IPS-15b (cell line): ENCODE results near the gene SLC22A14.
A peak's percentile ranks its signal among the peaks of the same experiment; 100 is the strongest.

Source experiments
- H3K27me3 ChIP-seq: one replicate; pipeline ENCODE4 v1.6.1; 2013; ENCODE audit warnings: low read length; ENCODE audit not compliant: control insufficient read depth, insufficient read depth
- H3K36me3 ChIP-seq: one replicate; pipeline ENCODE4 v1.6.1; 2013; ENCODE audit warnings: low read length; ENCODE audit not compliant: control insufficient read depth, insufficient read depth
- H3K4me1 ChIP-seq: one replicate; pipeline ENCODE4 v1.6.1; 2013; ENCODE audit warnings: mild to moderate bottlenecking, low read length; ENCODE audit not compliant: control insufficient read depth, insufficient read depth
- H3K4me3 ChIP-seq: one replicate; pipeline ENCODE4 v1.5.1; 2013; ENCODE audit warnings: low read depth, low read length
- H3K9ac ChIP-seq: one replicate; pipeline ENCODE4 v1.6.1; 2013; ENCODE audit warnings: low read depth, mild to moderate bottlenecking, low read length
- H3K9me3 ChIP-seq: one replicate; pipeline ENCODE4 v1.6.1; 2013; ENCODE audit warnings: mild to moderate bottlenecking, low read length; ENCODE audit not compliant: control insufficient read depth, insufficient read depth

SLC22A14 gene

DNA sequence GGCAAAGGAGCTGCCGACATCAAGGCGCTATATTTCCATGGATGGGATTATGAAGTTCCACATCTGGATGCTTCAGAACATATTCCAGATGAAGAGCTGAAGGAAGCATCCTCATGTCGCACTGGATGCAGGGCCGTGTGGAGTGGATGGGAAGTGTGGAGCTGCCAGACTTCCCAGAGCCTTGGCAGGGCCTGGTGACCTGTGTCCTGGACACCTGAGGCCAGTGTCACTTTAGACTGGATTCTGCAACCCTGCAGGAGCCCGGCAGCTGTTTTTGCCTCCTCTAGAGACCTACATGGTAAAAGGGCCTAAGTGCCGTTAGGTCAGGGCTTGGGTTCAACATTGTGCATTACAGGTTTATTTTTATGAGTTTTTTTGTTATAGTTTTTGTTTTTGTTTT, 53.2 kb downstream of the SLC22A14 start:
- H3K4me1 ChIP-seq, result no peaks in the 10 kb centered on the region
- H3K9ac ChIP-seq, result no peak overlapping the region
- H3K36me3 ChIP-seq, result no peaks in the 10 kb centered on the region
- H3K9me3 ChIP-seq, result no peaks in the 10 kb centered on the region
- H3K4me3 ChIP-seq, result no peak overlapping the region
- H3K27me3 ChIP-seq, result no peaks in the 10 kb centered on the region

DNA sequence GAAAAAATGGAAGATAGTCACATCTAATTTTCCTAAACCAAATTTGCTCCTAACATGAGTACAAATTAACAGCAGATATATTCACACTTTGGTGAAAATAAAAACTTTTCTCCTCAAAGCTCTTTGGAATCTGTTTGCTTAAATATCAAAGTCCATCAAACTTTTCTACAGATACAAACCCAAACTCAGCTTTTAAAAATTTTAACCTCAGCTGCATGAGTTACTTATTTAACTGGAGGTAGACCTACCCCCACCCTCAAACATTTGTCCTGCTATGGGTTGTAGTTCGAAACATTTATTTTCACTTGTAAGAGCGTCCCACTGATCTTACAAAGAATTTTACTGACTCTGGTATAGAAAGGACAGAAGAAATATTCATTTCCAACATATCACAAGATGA, 55.6 kb downstream of the SLC22A14 start:
- Histone ChIP-seq H3K27me3 (no peaks in the 10 kb centered on the region), H3K9ac (no peak overlapping the region)

DNA sequence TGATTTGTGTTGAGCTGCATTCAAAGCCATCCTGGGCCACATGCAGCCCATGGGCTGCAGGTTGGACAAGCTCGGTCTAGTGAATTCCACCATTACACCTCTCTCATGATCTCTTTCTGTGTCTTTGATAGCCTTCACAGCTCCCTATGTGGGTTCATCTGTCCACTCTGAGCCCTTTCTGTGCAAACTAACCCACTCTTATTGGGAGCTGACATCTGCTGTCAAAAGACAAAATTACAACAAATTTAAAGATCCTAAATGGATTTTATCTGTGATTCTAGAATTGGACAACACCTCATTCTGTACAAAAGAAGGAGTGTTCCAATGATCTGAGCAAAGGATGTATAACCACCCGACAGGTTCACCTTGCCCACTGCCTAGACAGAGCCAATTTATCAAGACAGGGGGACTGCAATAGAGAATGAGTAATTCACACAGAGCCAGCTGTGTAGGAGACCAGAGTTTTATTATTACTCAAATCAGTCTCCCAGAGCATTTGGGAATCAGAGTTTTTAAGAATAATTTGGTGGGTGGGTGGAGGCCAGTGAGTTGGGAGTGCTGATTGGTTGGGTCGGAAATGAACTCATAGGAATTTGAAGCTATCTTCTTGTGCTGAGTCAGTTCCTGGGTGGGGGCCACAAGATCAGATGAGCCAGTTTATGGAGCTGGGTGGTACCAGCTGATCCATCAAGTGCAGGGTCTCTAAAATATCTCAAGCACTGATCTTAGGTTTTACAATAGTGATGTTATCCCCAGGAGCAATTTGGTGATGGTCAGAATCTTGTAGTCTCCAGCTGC, 61.9 kb downstream of the SLC22A14 start:
- H3K27me3 ChIP-seq, result peaks cover 10% of the 10 kb centered on the region
- H3K4me3 ChIP-seq, result no peak overlapping the region
- peaks cover under 1% of the 10 kb centered on the region for H3K36me3 ChIP-seq

More for the DNA sequence above, 55.6 kb downstream of the SLC22A14 start:
- no peaks in the 10 kb centered on the region for H3K36me3 ChIP-seq
- H3K4me3 ChIP-seq, result no peak overlapping the region
- no peaks in the 10 kb centered on the region for H3K9me3 ChIP-seq
- H3K4me1 ChIP-seq, result no peaks in the 10 kb centered on the region

DNA sequence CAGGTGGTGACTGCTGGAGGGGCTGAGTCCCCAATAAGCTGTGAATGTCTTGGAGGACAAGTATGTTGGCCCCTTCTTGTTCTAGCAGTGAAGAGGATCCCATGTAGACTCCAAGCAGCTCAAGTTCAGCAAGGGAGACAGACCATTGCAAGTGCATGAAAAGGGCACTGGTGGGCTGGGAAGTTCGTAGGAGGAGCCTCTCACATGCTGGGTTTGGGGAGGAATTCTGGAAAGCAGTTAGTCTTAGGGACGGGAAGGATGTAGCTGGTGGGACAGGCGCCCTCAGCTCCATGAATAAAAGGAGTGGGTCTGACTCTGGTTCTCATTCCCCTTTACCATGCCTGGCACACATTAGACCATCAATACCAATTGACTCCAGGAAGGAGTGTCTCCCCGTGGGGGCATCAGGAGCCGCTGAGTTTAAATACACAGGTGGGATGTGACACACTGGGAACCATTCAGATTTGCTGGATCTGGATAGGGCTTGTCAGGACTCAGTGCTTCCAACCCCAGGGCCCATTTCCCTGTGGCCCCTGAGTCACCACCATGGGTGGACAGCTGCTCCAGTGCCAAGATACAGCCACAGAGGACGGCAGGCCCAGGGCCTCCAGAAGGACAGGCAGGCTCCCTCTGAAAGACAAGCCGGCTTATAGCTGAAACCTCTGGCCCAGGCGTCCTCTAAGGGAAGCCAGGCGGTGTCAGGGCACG, 63.9 kb downstream of the SLC22A14 start:
- Histone ChIP-seq H3K9ac (peak overlapping the region; percentile 54), H3K4me1 (no peaks in the 10 kb centered on the region), H3K36me3 (peaks cover 2% of the 10 kb centered on the region), H3K27me3 (peaks cover 10% of the 10 kb centered on the region), H3K4me3 (peak overlapping the region; percentile 51), H3K9me3 (no peaks in the 10 kb centered on the region)

More for the DNA sequence above, 61.9 kb downstream of the SLC22A14 start:
- Histone ChIP-seq H3K4me1 (no peaks in the 10 kb centered on the region), H3K9me3 (no peaks in the 10 kb centered on the region), H3K9ac (no peak overlapping the region)

DNA sequence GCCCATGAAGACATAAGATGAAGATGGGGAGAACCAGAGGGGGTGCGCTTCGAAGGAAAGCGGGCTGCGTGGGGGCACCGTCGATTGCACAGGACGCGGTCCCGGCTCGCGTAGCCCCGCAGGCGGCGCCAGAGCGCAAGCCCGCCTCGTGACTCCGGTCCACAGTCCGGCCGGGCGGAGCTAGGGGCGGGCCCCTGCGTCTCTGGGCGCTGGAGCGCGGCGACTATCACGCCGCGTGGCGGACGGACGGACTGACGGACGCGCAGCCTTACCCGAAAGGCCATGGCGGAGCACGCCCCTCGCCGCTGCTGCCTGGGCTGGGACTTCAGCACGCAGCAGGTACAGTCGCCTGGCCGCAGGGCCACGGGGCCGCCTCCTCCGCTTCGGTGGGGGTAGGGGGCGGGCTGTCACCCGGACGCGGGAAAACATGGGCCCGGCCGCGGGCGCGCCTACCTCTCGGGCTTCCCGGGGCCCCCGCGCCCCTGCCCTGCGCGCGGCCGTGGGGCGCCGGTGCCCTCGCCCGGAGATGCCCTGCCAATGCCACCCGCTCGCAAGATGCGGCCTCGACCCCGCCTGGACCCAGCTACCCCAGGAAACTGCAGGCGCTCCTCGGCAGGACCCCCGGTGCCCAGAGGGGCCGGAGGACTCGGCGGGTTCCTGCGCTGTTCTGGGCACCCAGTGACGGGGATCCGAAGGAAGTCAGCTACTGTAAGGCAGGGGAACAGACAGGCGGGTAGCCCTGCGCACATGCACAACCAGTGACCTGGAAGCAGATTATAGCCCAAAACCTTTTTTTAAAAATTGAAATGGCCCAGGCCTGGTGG, 64.7 kb downstream of the SLC22A14 start, which contains the start of gene XYLB:
Gene XYLB (plus strand): TSS at position 199 of the 824 bp plus-strand sequence. CDS start 84 bp downstream, at position 283.
- Histone ChIP-seq H3K27me3 (peaks cover 10% of the 10 kb centered on the region), H3K36me3 (peaks cover 2% of the 10 kb centered on the region), H3K9me3 (no peaks in the 10 kb centered on the region), H3K4me3 (peak within 1 kb of the TSS; percentile 51), H3K4me1 (no peaks in the 10 kb centered on the region), H3K9ac (peak within 1 kb of the TSS; percentile 54)

DNA sequence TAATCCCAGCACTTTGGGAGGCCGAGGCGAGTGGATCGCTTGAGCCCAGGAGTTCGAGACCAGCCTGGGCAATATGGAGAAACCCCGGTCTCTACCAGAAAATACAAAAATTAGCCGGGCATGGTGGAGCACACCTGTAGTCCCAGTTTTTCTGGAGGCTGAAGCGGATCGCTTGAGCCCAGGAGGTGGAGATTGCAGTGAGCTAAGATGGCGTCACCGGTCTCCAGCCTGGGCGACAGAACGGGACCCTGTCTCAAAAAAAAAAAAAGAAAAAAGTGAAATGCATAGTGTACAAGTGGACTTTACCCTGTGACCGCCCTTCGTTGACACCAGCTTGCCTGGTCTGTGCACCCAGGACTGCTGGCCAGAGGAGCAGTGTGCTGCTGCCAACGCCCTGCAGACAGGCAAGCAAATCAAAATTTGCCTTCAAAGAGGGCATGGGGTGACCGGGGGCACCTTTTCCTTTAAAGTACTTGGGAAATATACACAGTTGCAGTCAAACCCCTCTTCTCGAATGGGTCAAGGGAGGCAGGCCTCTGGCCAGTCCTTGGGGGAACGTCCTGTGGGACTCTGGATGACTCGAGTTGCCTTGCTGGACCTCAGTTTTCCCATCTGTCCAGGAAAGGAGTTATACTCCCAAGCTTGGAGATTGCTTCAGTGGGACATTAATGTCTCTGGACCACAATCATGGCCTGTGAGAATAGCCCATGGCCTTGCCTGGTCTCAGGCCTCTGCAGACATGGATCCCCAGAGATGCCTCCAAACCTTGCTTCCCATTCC, 65.5 kb downstream of the SLC22A14 start:
- H3K36me3 ChIP-seq, result peaks cover 2% of the 10 kb centered on the region
- H3K9ac ChIP-seq, result no peak overlapping the region
- no peaks in the 10 kb centered on the region for H3K4me1 ChIP-seq
- no peaks in the 10 kb centered on the region for H3K9me3 ChIP-seq
- peaks cover 10% of the 10 kb centered on the region for H3K27me3 ChIP-seq
- peak overlapping the region; percentile 51 for H3K4me3 ChIP-seq

DNA sequence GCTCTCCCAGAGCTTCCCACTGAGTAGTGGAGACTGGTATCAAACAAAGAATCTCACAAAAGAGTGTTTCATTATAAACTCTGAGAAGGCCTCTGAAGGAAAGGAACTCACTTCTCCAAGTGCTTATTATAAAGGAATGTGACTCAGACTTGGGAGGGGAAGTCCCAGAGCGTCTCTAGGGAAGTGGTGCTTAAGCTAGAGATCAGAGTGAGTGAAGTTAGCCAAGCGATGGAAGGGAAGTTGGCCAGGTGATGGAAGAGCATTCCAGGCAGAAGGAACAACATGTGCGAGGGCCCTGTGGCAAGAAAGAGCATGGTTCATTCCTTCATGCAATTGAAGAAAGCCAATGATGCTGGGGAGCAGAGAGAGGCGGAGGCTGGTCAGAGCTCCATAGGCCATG, 66.8 kb downstream of the SLC22A14 start:
- H3K9ac ChIP-seq, result no peak overlapping the region
- no peaks in the 10 kb centered on the region for H3K9me3 ChIP-seq
- H3K27me3 ChIP-seq, result peaks cover 10% of the 10 kb centered on the region
- no peaks in the 10 kb centered on the region for H3K4me1 ChIP-seq
- H3K4me3 ChIP-seq, result no peak overlapping the region
- peaks cover 2% of the 10 kb centered on the region for H3K36me3 ChIP-seq

DNA sequence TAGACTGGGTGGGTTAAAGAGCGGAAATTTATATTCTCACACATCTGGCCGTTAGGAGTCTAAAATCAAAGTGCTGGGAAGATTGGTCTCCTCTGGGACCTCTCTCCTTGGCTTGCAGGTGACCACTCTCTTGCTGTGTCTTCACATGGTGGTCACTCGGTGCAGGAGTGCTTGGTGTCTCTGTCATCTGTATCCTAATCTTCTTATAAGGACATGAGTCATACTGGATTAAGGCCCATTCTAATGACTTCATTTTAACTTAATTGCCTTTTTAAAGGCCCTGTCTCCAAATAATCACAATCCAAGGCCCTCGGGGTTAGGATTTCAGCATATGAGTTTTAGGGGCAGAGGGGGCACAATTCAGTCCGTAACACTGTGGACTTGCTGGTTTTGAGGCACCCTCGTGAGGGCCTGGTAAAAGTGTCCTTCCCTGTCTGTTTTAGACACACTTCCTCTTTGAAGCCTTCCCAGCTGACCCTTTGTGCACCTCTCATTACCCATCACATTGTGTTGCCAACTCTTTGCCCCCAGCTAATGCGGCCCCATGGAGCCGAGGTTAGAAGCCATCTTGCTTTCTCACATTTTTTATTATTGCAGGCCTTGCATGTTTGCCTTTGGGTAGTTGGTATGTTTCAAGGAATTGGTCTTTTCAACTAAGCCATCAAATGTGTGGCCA, 67.7 kb downstream of the SLC22A14 start:
- Histone ChIP-seq H3K9ac (no peak overlapping the region), H3K4me3 (no peak overlapping the region), H3K4me1 (no peaks in the 10 kb centered on the region), H3K36me3 (peaks cover 4% of the 10 kb centered on the region), H3K27me3 (peaks cover 10% of the 10 kb centered on the region), H3K9me3 (no peaks in the 10 kb centered on the region)

DNA sequence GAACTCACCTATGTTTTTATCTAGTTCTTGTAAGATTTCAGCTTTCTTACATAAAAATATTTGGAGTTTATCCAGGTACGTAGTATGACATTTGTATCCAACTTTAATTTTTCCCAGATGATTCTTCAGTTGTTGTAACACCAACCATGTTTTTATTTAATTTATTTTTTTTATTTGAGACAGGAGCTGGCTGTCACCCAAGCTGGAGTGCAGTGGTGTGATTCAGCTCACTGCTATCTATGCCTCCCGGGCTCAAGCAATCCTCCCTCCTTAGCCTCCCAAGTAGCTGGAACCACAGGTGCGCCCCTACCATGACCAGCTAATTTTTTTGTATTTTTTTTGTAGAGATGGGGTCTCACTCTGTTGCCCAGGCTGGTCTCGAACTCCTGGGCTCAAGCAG, 71.1 kb downstream of the SLC22A14 start:
- Histone ChIP-seq H3K27me3 (peaks cover under 1% of the 10 kb centered on the region), H3K9me3 (no peaks in the 10 kb centered on the region), H3K4me3 (no peak overlapping the region), H3K9ac (no peak overlapping the region), H3K4me1 (no peaks in the 10 kb centered on the region), H3K36me3 (peaks cover 4% of the 10 kb centered on the region)

DNA sequence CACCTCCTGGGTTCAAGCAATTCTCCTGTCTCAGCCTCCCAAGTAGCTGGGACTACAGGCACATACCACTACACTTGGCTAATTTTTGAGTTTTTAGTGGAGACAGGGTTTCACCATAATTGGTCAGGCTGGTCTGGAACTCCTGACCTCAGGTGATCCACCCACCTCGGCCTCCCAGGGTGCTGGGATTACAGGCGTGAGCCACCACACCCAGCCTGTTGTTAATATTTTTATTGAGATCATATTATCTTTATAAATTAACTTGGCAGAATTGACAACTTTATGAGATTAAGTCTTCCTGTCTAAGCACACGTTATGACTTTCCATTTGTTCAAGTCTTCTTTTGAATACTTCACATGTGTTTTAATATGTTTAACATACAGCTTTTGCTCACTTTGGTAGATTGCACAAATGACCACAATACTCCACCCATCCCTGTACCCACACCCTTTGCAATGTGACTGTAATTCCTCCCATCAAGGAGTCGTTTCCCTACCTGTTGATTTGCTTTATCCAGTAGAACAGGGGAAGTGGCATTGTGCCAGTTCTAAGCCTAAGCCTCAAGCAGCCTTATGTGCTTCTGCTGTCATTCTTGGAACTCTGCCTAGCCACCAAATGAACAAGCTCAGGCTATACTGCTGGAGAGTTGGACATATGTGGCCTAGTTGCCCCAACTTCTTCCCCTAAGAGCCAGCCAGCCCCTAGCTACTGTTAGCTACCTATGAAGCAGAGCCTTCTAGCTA, 72.7 kb downstream of the SLC22A14 start:
- no peak overlapping the region for H3K9ac ChIP-seq
- no peaks in the 10 kb centered on the region for H3K4me1 ChIP-seq
- no peaks in the 10 kb centered on the region for H3K9me3 ChIP-seq
- H3K27me3 ChIP-seq, result no peaks in the 10 kb centered on the region
- no peak overlapping the region for H3K4me3 ChIP-seq
- H3K36me3 ChIP-seq, result peaks cover 2% of the 10 kb centered on the region
